HCT116 (cell line): ENCODE data around the gene PRLH. TPM values are rescaled to one million over a fixed set of nuclear protein-coding genes. Genes with fewer than 3 reads are reported as not detected.

Experiments
- ATAC-seq: fragments of 200-7000 bp; cut with Tn5 transposase; 2 replicates; pipeline ENCODE4 v1.9.1; 2020; ENCODE audit warnings: mild to moderate bottlenecking, moderate library complexity
- BruUV-seq: library from RNA; stranded (reverse); fragments of 400-500 nt; replicated peaks from 2 replicates; lab custom pipeline; 2021; lab: Mats Ljungman, UMichigan
- CTCF ChIA-PET: fragments of 300-600 bp; sonication (Branson Sonifier 250); formaldehyde crosslinking; loops from one replicate; lab custom pipeline; 2021; ENCODE audit warnings: antibody characterized with exemption; lab: Charles Lee
- POLR2A ChIA-PET: fragments of 300-600, 350-600 bp; sonication (Branson Sonifier 250); formaldehyde crosslinking; loops from one replicate; lab custom pipeline; 2021; ENCODE audit warnings: antibody characterized with exemption; lab: Charles Lee
- RAD21 ChIA-PET, 2 experiments: fragments of 300-600 bp; sonication (Branson Sonifier 250); formaldehyde crosslinking; loops; one replicate each; lab custom pipeline; 2023; ENCODE audit warnings: low total read pairs in 2 of 2; ENCODE audit not compliant: uncharacterized antibody in 2 of 2, unreplicated experiment in 2 of 2, low non-redundant PET in 1 of 2; lab: Charles Lee
- DNase-seq: peaks from one replicate; pipeline ENCODE4 v3.0.0-alpha.2; 2010; ENCODE audit warnings: low read depth, low spot score
- H2AFZ ChIP-seq: fragments of 200-600 bp; shearing (Covaris generic), sonication (generic); 2 replicates; pipeline ENCODE4 v1.6.1; 2017; ENCODE audit warnings: low read depth, mixed run types, mixed read lengths, antibody characterized with exemption, low read length; ENCODE audit not compliant: poor library complexity, severe bottlenecking
- H3K27ac ChIP-seq: 2 replicates; pipeline ENCODE4 v1.5.1; 2012; ENCODE audit warnings: low read depth, low read length
- H3K27me3 ChIP-seq: fragments of 200-600 bp; sonication (generic); 2 replicates; pipeline ENCODE4 v1.6.1; 2016; ENCODE audit warnings: mixed run types, low read length, mixed read lengths; ENCODE audit not compliant: insufficient read depth
- H3K36me3 ChIP-seq, 2 experiments: fragments of 200-500 bp in 1 of 2; fragments of 200-600 bp in 1 of 2; sonication (Bioruptor generic) in 1 of 2; sonication (generic) in 1 of 2; 2 replicates each; pipeline versions ENCODE4 v1.5.1 to v1.6.1; 2014 to 2016; ENCODE audit warnings: low read length in 2 of 2, inconsistent platforms in 1 of 2, mixed read lengths in 1 of 2, mixed run types in 1 of 2; ENCODE audit not compliant: insufficient read depth in 2 of 2, control insufficient read depth in 1 of 2
- H3K4me1 ChIP-seq, 2 experiments: fragments of 200-600 bp in 1 of 2; sonication (generic) in 1 of 2; 2 replicates each; pipeline versions ENCODE4 v1.5.1 to v1.6.1; 2012 to 2017; ENCODE audit warnings: low read length in 2 of 2, inconsistent platforms in 1 of 2, mild to moderate bottlenecking in 1 of 2, mixed read lengths in 1 of 2, mixed run types in 1 of 2, moderate library complexity in 1 of 2; ENCODE audit not compliant: insufficient read depth in 2 of 2, control insufficient read depth in 1 of 2
- H3K4me2 ChIP-seq: fragments of 200-600 bp; sonication (generic); 2 replicates; pipeline ENCODE4 v1.6.1; 2017; ENCODE audit warnings: mixed run types, low read length, mixed read lengths
- H3K4me3 ChIP-seq, 2 experiments: fragments of 200-600 bp in 1 of 2; sonication (generic) in 1 of 2; replicated peaks in 1 of 2; 2 replicates each; pipeline ENCODE4 v1.5.1; 2011 to 2016; ENCODE audit warnings: low read length in 2 of 2, control low read depth in 1 of 2, low read depth in 1 of 2, mild to moderate bottlenecking in 1 of 2, mixed read lengths in 1 of 2, mixed run types in 1 of 2
- H3K79me2 ChIP-seq: fragments of 200-600 bp; sonication (generic); 2 replicates; pipeline ENCODE4 v1.6.1; 2017; ENCODE audit warnings: mild to moderate bottlenecking, mixed run types, low read length, moderate library complexity, mixed read lengths; ENCODE audit not compliant: insufficient read depth
- H3K9ac ChIP-seq: fragments of 200-600 bp; sonication (generic); 2 replicates; pipeline ENCODE4 v1.6.1; 2016; ENCODE audit warnings: low read length, mixed read lengths
- H3K9me2 ChIP-seq: fragments of 200-600 bp; sonication (generic), shearing (Covaris generic); 2 replicates; pipeline ENCODE4 v1.6.1; 2017; ENCODE audit warnings: mixed run types, mild to moderate bottlenecking, moderate library complexity; ENCODE audit not compliant: insufficient read depth
- H3K9me3 ChIP-seq, 2 experiments: fragments of 200-500 bp in 1 of 2; fragments of 200-600 bp in 1 of 2; sonication (Bioruptor generic) in 1 of 2; sonication (generic) in 1 of 2; 2 replicates each; pipeline ENCODE4 v1.6.1; 2014 to 2017; ENCODE audit warnings: low read length in 2 of 2, mixed read lengths in 2 of 2, inconsistent platforms in 1 of 2, low read depth in 1 of 2, mild to moderate bottlenecking in 1 of 2, mixed run types in 1 of 2, moderate library complexity in 1 of 2; ENCODE audit not compliant: control insufficient read depth in 1 of 2, insufficient read depth in 1 of 2
- H4K20me1 ChIP-seq: fragments of 200-600 bp; sonication (generic), shearing (Covaris generic); 2 replicates; pipeline ENCODE4 v1.6.1; 2017; ENCODE audit warnings: mixed run types, mild to moderate bottlenecking, moderate library complexity; ENCODE audit not compliant: insufficient read depth
- ATF3 ChIP-seq: IDR thresholded peaks from 2 replicates; pipeline ENCODE4 v1.6.1; 2012
- CEBPB ChIP-seq: IDR thresholded peaks from 2 replicates; pipeline ENCODE4 v1.6.1; 2012; ENCODE audit warnings: low read depth
- CTCF ChIP-seq, 3 experiments: fragments of 200-600 bp in 1 of 3; sonication (generic) in 1 of 3; IDR thresholded peaks in 2 of 3; conservative IDR thresholded peaks in 1 of 3; 2 replicates each; pipeline ENCODE4 v1.5.1; 2012 to 2017; ENCODE audit warnings: low read depth in 2 of 3, low read length in 2 of 3, antibody characterized with exemption in 1 of 3, borderline replicate concordance in 1 of 3, control low read depth in 1 of 3, mild to moderate bottlenecking in 1 of 3, mixed read lengths in 1 of 3, mixed run types in 1 of 3, moderate library complexity in 1 of 3; ENCODE audit not compliant: insufficient read depth in 1 of 3
- EZH2phosphoT487 ChIP-seq: fragments of 200-600 bp; IDR thresholded peaks from 2 replicates; pipeline ENCODE4 v1.6.1; 2018; ENCODE audit warnings: antibody characterized with exemption, borderline replicate concordance
- FOSL1 ChIP-seq: IDR thresholded peaks from 2 replicates; pipeline ENCODE4 v1.6.1; 2012; ENCODE audit warnings: low read depth
- RAD21 ChIP-seq: IDR thresholded peaks from 2 replicates; pipeline ENCODE4 v1.6.1; 2012; ENCODE audit warnings: low read depth, mild to moderate bottlenecking
- TCF7L2 ChIP-seq: IDR thresholded peaks from 2 replicates; pipeline ENCODE4 v1.7.0; 2011; ENCODE audit warnings: borderline replicate concordance, inconsistent platforms; ENCODE audit not compliant: insufficient read depth, insufficient read length; ENCODE audit errors: extremely low read depth
- YY1 ChIP-seq: IDR thresholded peaks from 2 replicates; pipeline ENCODE4 v1.6.1; 2011; ENCODE audit warnings: low read length, low read depth, moderate library complexity, mild to moderate bottlenecking; ENCODE audit not compliant: insufficient replicate concordance; ENCODE audit errors: extremely low read depth
- ZBTB33 ChIP-seq: IDR thresholded peaks from 2 replicates; pipeline ENCODE4 v1.6.1; 2011; ENCODE audit warnings: mild to moderate bottlenecking, low read length, moderate library complexity; ENCODE audit not compliant: insufficient replicate concordance; ENCODE audit errors: extremely low read depth
- ZFX ChIP-seq: fragments of 450-650 bp; IDR thresholded peaks from 2 replicates; pipeline ENCODE4 v1.6.1; 2017
- ZNF274 ChIP-seq: fragments of 200-500 bp; sonication (Bioruptor generic); IDR thresholded peaks from 2 replicates; pipeline ENCODE4 v1.6.1; 2014; ENCODE audit warnings: mild to moderate bottlenecking, low read depth, low read length, inconsistent platforms
- intact Hi-C: fragments of 100-400 bp; cut with micrococcal nuclease; formaldehyde crosslinking; loops from 2 replicates; pipeline ENCODE4 v1.10.0; 2022
- total RNA-seq: library from RNA; stranded (reverse); gene quantifications from one replicate; pipeline ENCODE4 v1.2.1, GENCODE V29; 2021; ENCODE audit not compliant: unreplicated experiment

PRLH gene
- total RNA-seq, 1 experiment from 2014 or later, result not detected

DNA sequence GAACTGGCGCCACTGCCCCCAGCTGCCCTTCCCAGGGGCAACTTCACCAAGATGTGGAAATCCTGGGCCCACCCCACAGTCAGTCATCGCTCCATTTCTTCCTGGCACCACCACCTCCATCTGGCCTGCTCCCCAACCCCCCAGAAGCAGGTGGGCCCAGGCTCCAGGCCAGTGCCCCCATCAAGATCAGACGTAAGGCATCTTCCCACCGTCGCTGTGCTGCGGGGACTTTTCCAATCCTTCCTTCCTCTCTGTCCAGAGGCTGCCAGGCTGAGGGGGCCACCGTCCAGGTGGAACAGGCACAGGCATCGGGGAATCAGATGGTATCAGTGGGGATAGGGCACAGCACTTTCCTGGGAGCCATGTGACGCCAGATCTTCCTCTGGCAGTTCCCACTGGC lies 8.1 kb downstream of the PRLH start (continued):
- TF ChIP-seq CTCF (IDR thresholded peaks at IDR 0.05 in 2 of 3, conservative IDR thresholded peaks at IDR 0.05 in 1 of 3; ENCODE audit: borderline replicate concordance in 1 of 3, insufficient read depth in 1 of 3, low read depth in 2 of 3, low read length in 2 of 3) (no peak), ZBTB33 (no peak)
- TF ChIP-seq, all 23 proteins: peak for 0

GRCh38 chr2:237574894-237575868 lies 8.8 kb downstream of the PRLH start:
- Histone ChIP-seq H3K9me2 (no peaks in the 10 kb centered on the region), H3K4me2 (peak overlapping the region; percentile 64), H3K4me3 (peak overlapping the region; percentile 7 to 24; a peak in 3 of 4 replicates), H3K27ac (peak overlapping the region; percentile 64), H3K9ac (peak overlapping the region; percentile 21), H3K9me3 (no peaks in the 10 kb centered on the region), H2AFZ (no peak overlapping the region), H3K36me3 (peaks cover 0 to 4% of the 10 kb centered on the region in 2 experiments; a peak in 1 of 4 replicates), H3K79me2 (no peaks in the 10 kb centered on the region), H4K20me1 (no peaks in the 10 kb centered on the region), H3K27me3 (no peaks in the 10 kb centered on the region), H3K4me1 (peaks cover 12 to 30% of the 10 kb centered on the region in 2 experiments)
- POLR2A ChIA-PET, result interaction anchor here (2.4 kb wide), 1 partner anchor 16 kb away, joined by 7 read pairs; no protein-coding TSS in a partner anchor
- RAD21 ChIA-PET, result no interaction called here
- CTCF ChIA-PET, result interaction anchor here (0.6 to 4.0 kb wide), 5 partner anchors 62 to 505 kb away, joined by 3 to 44 read pairs (median 4); no protein-coding TSS in a partner anchor
- peak; percentile 54 for DNase-seq
- BruUV-seq, result no TSS peak
- intact Hi-C loops, result no loop called here
- ATAC-seq, result peak; percentile 76
- TF ChIP-seq FOSL1 (peak; percentile 62), EZH2phosphoT487 (no peak), ZBTB33 (no peak), RAD21 (0 out of 2 replicates have a peak, but pooled peaks have one; percentile 18), YY1 (no peak), ZNF274 (no peak), ZFX (no peak), TCF7L2 (no peak), CEBPB (no peak), ATF3 (no peak)
